ENCODE data around the gene BHLHE40.

BHLHE40 gene

DNA sequence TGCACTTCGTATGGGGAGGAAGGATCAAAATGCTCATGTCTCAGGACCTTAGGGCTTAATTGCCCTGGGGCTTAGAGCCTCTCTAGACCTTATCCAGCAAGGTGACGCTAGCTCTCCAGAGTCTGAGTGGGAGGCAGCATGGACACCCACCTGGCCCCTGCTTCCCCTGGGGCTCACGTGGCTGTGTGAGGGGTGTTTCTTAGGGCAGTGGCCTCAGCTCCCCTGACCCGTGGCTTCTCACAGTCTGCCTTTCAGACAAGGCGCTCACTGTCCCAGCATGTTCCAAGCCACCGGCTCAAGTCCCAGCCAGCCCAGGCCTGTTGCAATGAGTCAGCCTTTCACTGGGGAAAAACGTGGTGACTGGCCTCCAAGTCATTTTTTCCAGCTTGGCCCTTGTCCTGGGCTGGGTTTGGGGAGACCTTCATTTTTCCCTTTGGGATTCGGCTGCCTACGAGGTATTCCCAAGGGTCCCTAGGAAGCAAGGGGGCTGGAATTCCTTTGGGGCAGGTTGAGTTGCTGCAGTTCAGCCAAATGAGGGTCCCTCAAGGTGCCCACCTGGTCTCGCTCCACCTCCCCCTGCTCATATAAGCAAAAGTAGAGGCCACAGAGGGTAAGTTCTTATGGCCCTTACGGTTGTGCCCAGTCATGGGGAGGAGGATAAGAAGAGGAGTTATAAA is 15.7 kb downstream of the BHLHE40 start:
- Histone ChIP-seq H3K9me3 (replicated peaks; ENCODE audit: insufficient read depth, low read length) (no peaks in the 10 kb centered on the region), H3K4me1 (ENCODE audit: low read length) (no peaks in the 10 kb centered on the region), H3K9me2 (replicated peaks; ENCODE audit: insufficient read depth, low read length) (no peaks in the 10 kb centered on the region), H3K9ac (ENCODE audit: low read length) (no peak overlapping the region), H3K79me2 (ENCODE audit: low read length) (no peaks in the 10 kb centered on the region), H3K27me3 (replicated peaks; ENCODE audit: insufficient read depth, low read length) (no peaks in the 10 kb centered on the region), H3K36me3 (replicated peaks; ENCODE audit: insufficient read depth, low read length) (no peaks in the 10 kb centered on the region), H4K20me1 (ENCODE audit: insufficient read depth, low read length) (no peaks in the 10 kb centered on the region), H3K27ac (ENCODE audit: low read length) (no peak overlapping the region), H2AFZ (ENCODE audit: low read length) (no peak overlapping the region), H3K4me2 (ENCODE audit: low read depth, low read length) (no peak overlapping the region), H3F3A (ENCODE audit: insufficient read depth, low read length) (no peaks in the 10 kb centered on the region), H3K4me3 (ENCODE audit: low read length) (no peak overlapping the region)
- DNase-seq, result no peak
- TF ChIP-seq EZH2 (optimal IDR thresholded peaks at IDR 0.05; ENCODE audit: low read depth, low read length) (no peak), EZH2phosphoT487 (IDR thresholded peaks at IDR 0.05; ENCODE audit: low read length) (no peak)
- TF ChIP-seq, protein P1, sequence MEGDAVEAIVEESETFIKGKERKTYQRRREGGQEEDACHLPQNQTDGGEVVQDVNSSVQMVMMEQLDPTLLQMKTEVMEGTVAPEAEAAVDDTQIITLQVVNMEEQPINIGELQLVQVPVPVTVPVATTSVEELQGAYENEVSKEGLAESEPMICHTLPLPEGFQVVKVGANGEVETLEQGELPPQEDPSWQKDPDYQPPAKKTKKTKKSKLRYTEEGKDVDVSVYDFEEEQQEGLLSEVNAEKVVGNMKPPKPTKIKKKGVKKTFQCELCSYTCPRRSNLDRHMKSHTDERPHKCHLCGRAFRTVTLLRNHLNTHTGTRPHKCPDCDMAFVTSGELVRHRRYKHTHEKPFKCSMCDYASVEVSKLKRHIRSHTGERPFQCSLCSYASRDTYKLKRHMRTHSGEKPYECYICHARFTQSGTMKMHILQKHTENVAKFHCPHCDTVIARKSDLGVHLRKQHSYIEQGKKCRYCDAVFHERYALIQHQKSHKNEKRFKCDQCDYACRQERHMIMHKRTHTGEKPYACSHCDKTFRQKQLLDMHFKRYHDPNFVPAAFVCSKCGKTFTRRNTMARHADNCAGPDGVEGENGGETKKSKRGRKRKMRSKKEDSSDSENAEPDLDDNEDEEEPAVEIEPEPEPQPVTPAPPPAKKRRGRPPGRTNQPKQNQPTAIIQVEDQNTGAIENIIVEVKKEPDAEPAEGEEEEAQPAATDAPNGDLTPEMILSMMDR (IDR thresholded peaks at IDR 0.05; ENCODE audit: low read length), result no peak

DNA sequence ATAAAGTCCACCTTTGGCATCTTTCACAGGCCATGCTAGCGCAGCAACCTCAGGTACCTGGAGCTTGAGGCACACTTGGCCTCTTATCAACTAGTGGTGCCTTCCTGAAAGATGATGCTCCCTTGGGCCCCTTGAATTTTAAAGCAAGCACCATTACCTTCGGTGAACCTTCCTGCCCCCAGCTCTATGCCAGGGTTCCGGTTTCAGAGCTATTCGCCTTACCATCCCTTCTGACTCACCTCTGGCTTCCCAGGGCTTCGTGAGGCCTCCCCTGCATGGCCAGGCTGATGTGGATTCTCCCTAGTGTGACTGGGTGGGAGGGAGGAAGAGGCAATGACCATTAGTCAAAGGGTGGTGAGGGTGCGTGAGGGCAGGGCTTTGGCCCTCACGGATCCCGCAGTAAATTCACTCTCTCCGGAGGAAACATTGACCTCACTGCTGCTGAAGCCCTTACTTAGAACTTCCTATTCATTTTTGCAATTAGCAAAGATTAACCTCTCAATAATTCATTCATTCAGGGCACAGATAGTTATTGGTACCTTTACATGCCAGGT is 16.3 kb downstream of the BHLHE40 start:
- Histone ChIP-seq H4K20me1 (ENCODE audit: insufficient read depth, low read length) (no peaks in the 10 kb centered on the region), H3F3A (ENCODE audit: insufficient read depth, low read length) (no peaks in the 10 kb centered on the region), H2AFZ (ENCODE audit: low read length) (no peak overlapping the region), H3K4me3 (ENCODE audit: low read length) (no peak overlapping the region), H3K27me3 (replicated peaks; ENCODE audit: insufficient read depth, low read length) (no peaks in the 10 kb centered on the region), H3K27ac (ENCODE audit: low read length) (no peak overlapping the region), H3K9me2 (replicated peaks; ENCODE audit: insufficient read depth, low read length) (no peaks in the 10 kb centered on the region), H3K36me3 (replicated peaks; ENCODE audit: insufficient read depth, low read length) (no peaks in the 10 kb centered on the region), H3K4me2 (ENCODE audit: low read depth, low read length) (no peak overlapping the region), H3K79me2 (ENCODE audit: low read length) (no peaks in the 10 kb centered on the region), H3K9ac (ENCODE audit: low read length) (no peak overlapping the region), H3K4me1 (ENCODE audit: low read length) (no peaks in the 10 kb centered on the region), H3K9me3 (replicated peaks; ENCODE audit: insufficient read depth, low read length) (no peaks in the 10 kb centered on the region)
- no peak for TF ChIP-seq EZH2phosphoT487 (IDR thresholded peaks at IDR 0.05; ENCODE audit: low read length)
- no peak for TF ChIP-seq EZH2 (optimal IDR thresholded peaks at IDR 0.05; ENCODE audit: low read depth, low read length)
- TF ChIP-seq, protein P1 (IDR thresholded peaks at IDR 0.05; ENCODE audit: low read length), result no peak
- DNase-seq, result no peak

DNA sequence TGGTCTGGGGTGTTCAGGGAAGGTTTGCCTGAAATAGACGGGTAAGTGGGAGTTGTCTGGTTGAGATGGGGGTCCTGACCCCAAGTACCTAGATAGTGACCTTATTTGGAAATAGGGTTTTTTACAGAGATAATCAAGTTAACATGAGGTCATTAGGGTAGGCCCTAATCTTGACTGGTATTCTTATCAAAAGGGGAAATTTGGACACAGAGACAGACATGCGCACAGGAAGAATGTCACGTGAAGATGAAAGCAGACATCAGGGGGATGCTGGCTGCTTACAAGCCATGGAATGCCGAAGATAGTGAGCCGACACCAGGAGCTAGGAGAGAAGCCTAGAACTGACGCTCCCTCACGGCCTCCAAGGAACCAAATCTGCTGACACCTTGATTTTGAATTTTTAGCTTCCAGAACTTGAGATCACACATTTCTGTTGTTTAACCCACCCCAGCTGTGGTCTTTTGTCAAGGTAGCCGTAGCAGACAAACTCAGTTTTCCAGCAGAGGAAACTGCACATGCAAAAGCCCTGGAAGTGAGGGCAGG is 17.1 kb downstream of the BHLHE40 start:
- Histone ChIP-seq H3K9me3 (replicated peaks; ENCODE audit: insufficient read depth, low read length) (no peaks in the 10 kb centered on the region), H3F3A (ENCODE audit: insufficient read depth, low read length) (no peaks in the 10 kb centered on the region), H2AFZ (ENCODE audit: low read length) (no peak overlapping the region), H3K36me3 (replicated peaks; ENCODE audit: insufficient read depth, low read length) (no peaks in the 10 kb centered on the region), H3K9me2 (replicated peaks; ENCODE audit: insufficient read depth, low read length) (no peaks in the 10 kb centered on the region), H3K9ac (ENCODE audit: low read length) (no peak overlapping the region), H3K4me2 (ENCODE audit: low read depth, low read length) (no peak overlapping the region), H3K79me2 (ENCODE audit: low read length) (no peaks in the 10 kb centered on the region), H3K27me3 (replicated peaks; ENCODE audit: insufficient read depth, low read length) (no peaks in the 10 kb centered on the region), H3K4me1 (ENCODE audit: low read length) (no peaks in the 10 kb centered on the region), H4K20me1 (ENCODE audit: insufficient read depth, low read length) (no peaks in the 10 kb centered on the region), H3K4me3 (ENCODE audit: low read length) (no peak overlapping the region), H3K27ac (ENCODE audit: low read length) (no peak overlapping the region)
- TF ChIP-seq, protein P1 (IDR thresholded peaks at IDR 0.05; ENCODE audit: low read length), result no peak
- TF ChIP-seq EZH2 (optimal IDR thresholded peaks at IDR 0.05; ENCODE audit: low read depth, low read length) (no peak), EZH2phosphoT487 (IDR thresholded peaks at IDR 0.05; ENCODE audit: low read length) (no peak)
- DNase-seq, result no peak
